Measurements from ENCODE around the gene INPP5B.

DNA sequence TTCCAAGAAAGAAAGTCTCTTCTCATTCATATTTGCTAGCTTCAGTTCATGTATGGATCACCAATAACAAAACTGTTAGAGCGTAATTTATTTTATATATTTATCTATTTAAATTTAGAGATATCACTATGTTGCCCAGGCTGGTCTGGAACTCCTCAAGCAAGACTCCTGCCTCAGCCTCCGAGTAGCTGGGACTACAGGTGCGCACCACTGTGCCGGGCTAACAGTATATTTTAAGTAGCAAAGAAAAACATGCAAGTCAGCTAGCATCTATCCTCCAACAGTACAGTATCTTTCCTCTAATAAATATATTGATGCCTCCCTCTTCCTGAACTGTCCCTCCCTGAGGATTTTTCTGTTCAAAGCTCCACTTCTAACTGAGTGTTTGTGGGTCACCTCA, 21.5 kb downstream of the INPP5B start:
- no peak for TF ChIP-seq POLR2AphosphoS5 (IDR thresholded peaks at IDR 0.05; ENCODE audit: low read depth, low read length)
- TF ChIP-seq SIN3A (IDR thresholded peaks at IDR 0.05; ENCODE audit: borderline replicate concordance, insufficient read depth, low read length): no peak
- TF ChIP-seq, protein P1, sequence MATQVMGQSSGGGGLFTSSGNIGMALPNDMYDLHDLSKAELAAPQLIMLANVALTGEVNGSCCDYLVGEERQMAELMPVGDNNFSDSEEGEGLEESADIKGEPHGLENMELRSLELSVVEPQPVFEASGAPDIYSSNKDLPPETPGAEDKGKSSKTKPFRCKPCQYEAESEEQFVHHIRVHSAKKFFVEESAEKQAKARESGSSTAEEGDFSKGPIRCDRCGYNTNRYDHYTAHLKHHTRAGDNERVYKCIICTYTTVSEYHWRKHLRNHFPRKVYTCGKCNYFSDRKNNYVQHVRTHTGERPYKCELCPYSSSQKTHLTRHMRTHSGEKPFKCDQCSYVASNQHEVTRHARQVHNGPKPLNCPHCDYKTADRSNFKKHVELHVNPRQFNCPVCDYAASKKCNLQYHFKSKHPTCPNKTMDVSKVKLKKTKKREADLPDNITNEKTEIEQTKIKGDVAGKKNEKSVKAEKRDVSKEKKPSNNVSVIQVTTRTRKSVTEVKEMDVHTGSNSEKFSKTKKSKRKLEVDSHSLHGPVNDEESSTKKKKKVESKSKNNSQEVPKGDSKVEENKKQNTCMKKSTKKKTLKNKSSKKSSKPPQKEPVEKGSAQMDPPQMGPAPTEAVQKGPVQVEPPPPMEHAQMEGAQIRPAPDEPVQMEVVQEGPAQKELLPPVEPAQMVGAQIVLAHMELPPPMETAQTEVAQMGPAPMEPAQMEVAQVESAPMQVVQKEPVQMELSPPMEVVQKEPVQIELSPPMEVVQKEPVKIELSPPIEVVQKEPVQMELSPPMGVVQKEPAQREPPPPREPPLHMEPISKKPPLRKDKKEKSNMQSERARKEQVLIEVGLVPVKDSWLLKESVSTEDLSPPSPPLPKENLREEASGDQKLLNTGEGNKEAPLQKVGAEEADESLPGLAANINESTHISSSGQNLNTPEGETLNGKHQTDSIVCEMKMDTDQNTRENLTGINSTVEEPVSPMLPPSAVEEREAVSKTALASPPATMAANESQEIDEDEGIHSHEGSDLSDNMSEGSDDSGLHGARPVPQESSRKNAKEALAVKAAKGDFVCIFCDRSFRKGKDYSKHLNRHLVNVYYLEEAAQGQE (IDR thresholded peaks at IDR 0.05; ENCODE audit: insufficient read depth in 1 of 2, low read depth in 2 of 2, low read length in 2 of 2): no peak
- TF ChIP-seq TAF1 (IDR thresholded peaks at IDR 0.05; ENCODE audit: borderline replicate concordance, insufficient read depth, low read length): no peak
